Astrocyte of the spinal cord (primary cell): ENCODE measurements around the gene BAG2.

Source experiments
- DNase-seq: peaks from one replicate; pipeline ENCODE4 v3.0.0; 2011; ENCODE audit warnings: low read depth, low spot score
- H3K4me3 ChIP-seq: 2 replicates; pipeline ENCODE4 v1.5.1; 2011; ENCODE audit warnings: low read depth, mild to moderate bottlenecking, low read length, moderate library complexity
- in situ Hi-C: cut with HindIII; loops from 2 replicates; pipeline ENCODE4 v1.10.0; 2017; ENCODE audit warnings: low sequenced_read_pairs
- TF ChIP-seq, protein P1 (sequence below): IDR thresholded peaks from 2 replicates; pipeline ENCODE4 v1.5.1; 2012; ENCODE audit warnings: low read depth, mild to moderate bottlenecking, low read length, inconsistent platforms

Gene BAG2

GRCh38 chr6:57147955-57148858 lies 23.9 kb upstream of the BAG2 start:
- no peak overlapping the region for H3K4me3 ChIP-seq
- in situ Hi-C loops: no loop called here
- TF ChIP-seq, protein P1, sequence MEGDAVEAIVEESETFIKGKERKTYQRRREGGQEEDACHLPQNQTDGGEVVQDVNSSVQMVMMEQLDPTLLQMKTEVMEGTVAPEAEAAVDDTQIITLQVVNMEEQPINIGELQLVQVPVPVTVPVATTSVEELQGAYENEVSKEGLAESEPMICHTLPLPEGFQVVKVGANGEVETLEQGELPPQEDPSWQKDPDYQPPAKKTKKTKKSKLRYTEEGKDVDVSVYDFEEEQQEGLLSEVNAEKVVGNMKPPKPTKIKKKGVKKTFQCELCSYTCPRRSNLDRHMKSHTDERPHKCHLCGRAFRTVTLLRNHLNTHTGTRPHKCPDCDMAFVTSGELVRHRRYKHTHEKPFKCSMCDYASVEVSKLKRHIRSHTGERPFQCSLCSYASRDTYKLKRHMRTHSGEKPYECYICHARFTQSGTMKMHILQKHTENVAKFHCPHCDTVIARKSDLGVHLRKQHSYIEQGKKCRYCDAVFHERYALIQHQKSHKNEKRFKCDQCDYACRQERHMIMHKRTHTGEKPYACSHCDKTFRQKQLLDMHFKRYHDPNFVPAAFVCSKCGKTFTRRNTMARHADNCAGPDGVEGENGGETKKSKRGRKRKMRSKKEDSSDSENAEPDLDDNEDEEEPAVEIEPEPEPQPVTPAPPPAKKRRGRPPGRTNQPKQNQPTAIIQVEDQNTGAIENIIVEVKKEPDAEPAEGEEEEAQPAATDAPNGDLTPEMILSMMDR: no peak
- no peak for DNase-seq

GRCh38 chr6:57158658-57159057 lies 13.5 kb upstream of the BAG2 start:
- in situ Hi-C loops: no loop called here
- TF ChIP-seq, protein P1: no peak

DNA sequence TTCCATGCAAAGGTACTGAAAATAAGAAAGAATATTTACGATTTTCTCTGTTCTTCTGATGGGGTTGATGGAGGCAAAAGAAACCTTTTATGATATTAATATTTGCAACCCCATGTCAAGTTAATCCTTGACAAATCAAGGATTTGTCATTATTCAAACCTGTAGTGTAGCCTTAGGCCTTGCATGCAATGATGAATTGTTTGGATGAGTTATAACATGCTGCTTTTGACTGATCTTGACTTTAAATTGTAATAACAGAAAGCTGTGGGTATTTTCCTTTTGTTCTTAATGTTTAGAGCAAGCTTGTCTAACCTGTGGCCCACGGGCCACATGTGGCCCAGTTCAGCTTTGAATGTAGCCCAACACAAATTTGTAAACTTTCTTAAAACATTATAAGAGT lies 13.0 kb upstream of the BAG2 start:
- no peak overlapping the region for H3K4me3 ChIP-seq
- no peak for DNase-seq
- in situ Hi-C loops: no loop called here
- TF ChIP-seq, protein P1: no peak

More at GRCh38 chr6:57158658-57159057, 13.5 kb upstream of the BAG2 start:
- H3K4me3 ChIP-seq: no peak overlapping the region
- DNase-seq: no peak

DNA sequence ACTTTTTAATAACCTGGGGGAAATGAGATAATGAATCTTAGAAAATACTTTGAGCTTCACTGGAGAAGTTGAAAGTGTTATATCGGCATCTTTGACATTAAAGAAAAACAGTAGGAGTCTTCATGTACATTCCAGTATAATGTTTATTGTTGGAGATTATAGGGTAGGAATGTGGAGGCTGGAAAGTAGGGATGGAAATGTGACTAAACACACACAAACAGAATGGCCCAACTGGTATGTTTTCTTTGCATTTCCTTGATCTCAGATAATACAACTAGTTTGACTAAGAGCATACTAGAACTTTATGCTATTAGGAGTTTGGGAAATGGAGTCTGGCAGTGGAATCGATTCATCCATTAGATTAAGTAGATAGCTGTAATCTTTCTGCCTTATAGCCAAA lies 10.1 kb upstream of the BAG2 start:
- H3K4me3 ChIP-seq: no peak overlapping the region
- no peak for DNase-seq
- TF ChIP-seq, protein P1: no peak
- in situ Hi-C loops: no loop called here

- H3K4me3 ChIP-seq: no peak overlapping the region
- TF ChIP-seq, protein P1: no peak
- in situ Hi-C loops: no loop called here
- no peak for DNase-seq
These were observed 9.6 kb upstream of the BAG2 start for GRCh38 chr6:57162516-57162915.

DNA sequence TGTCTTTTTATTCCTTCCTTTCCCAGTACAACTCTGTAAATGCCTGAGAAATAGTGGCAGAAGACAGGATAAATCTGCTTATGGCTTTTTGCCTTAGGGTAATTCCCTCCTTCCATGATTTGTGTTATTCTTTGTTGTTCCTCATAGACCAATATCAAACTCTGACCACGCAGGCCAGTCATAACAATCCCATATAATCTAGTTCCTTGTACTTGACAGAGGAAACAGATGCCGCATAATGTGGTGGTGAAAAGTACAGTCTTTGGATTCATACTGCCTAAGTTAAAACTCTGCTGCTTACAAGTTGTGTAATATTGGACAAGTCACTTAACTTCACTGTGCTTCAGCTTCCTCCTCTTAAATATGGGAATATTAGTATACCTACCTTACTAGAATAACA lies 8.2 kb upstream of the BAG2 start:
- in situ Hi-C loops: no loop called here
- DNase-seq: no peak
- TF ChIP-seq, protein P1: no peak
- H3K4me3 ChIP-seq: no peak overlapping the region
